ENCODE measurements around the gene CCNK. TPM values are rescaled to one million over a fixed set of nuclear protein-coding genes. Genes with fewer than 3 reads are reported as not detected.

Gene CCNK
- total RNA-seq, 1 experiment from 2014 or later: 19.2 TPM

GRCh38 chr14:99552021-99552553, 70.9 kb downstream of the CCNK start:
- no peak for DNase-seq (ENCODE audit: low read depth)

GRCh38 chr14:99552572-99553216, 71.5 kb downstream of the CCNK start:
- no peak for DNase-seq (ENCODE audit: low read depth)

DNA sequence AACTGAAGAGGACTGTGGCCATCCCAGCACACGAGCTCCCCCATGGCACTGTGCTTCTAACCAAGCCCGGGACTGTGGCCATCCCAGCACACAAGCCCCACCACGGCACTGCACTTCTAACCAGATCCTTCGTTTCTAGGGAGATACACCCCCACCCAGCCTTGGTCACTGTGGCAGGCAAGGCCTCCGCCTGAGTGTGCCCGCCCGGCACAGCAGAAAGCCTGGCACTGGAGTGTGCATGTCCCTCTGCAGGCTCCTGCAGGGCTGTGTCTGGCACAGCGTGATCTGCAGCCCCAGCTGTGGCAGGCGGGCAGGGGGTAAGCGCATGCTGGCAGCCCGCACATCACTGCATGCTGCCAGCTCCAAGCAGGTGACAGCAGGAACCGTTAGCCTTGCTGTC, 73.0 kb downstream of the CCNK start:
- no peak for DNase-seq (ENCODE audit: low read depth)

DNA sequence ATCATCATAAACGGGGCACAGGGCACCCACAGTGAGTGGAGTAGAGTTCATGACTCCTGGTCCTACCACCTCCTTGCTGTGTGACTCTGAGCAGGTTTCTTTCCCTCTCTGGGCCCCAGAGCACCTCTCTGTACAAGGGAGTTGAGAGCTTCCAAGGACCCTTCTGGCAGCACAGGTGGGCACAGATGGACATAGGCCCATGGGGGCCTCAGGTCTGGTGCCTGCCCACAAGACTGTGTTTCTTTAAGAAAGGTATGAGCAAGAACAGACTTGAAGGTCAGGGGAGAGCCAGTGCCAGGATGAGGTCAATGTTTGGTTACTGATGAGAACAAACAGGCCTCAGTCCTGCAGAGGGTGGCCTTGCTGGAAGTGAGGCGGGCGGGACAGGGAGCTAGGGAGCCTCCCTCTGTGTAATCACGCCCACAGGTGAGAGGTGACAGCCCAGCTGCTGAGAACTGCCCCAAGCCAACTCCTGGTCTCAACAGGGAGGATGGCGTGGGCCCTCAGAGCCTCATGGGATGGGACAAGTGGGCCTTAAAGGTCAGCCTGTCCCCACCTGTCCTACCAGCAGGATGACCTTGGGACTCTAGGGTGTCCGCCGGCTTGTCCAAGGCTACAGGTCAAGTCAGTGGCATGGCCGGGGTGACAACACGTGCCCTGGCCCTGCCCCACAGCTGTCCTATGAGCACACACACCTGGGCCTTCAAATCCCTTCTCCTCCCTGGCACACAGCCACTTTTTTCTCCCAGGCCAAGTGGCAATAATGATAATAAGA, 73.7 kb downstream of the CCNK start:
- DNase-seq (ENCODE audit: low read depth): no peak

DNA sequence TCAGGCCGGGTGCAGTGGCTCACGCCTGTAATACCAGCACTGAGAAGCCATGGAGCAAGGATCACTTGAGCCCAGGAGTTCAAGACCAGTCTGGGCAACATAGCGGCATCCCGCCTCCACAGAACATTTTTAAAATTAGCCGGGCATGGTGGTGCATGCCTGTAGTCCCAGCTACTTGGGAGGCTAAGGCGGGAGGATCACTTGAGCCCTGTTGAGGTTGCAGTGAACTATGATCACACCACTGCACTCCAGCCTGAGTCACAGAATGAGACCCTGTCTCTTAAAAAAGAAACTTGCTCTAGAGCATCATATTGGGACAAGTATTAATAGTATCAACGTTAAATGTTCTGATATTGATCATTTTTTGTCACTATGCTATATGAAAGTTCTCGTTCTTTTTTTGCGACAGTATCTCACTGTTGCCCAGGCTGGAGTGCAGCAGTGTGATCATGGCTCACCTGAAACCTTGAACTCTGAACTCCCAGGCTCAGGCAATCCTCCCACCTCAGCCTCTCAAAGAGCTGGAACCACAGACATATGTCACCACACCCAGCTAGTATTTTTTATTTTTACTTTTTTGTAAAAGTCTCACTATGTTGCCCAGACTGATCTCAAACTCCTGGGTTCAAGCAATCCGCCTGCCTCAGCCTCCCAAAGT, 75.1 kb downstream of the CCNK start:
- no peak for DNase-seq (ENCODE audit: low read depth)

DNA sequence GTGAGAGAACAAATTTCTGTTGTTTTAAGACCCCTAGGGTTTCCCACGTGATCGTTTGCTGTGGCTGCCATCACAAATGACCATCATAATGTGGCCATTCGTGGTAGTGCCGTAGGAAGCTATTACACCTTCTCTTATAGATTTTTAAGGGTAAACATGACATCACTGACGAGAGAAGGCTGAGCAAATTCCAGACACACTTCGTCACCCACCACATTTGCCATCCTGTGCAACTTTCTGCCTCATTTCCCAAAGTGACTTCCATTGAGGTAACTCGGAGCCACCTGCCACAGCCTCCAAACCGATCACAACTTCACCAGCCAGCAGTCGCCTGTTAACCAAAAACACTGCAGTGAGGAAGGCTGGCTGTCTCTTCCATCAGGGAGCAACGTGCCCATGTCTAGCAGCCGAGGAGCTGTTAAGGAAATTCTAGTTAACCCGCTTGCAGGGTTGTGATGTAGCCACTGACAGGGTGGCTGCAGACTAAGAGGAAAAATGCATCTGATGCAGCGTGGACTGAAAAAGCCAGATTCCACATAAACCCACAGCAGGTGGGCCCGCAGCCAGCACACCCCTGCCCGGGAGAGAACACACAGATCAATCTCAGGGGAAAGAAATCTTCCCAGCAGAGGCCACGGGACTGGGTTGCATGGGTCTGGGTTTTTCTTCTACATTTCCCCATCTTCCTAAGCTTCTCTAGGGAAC, 78.2 kb downstream of the CCNK start:
- DNase-seq (ENCODE audit: low read depth): peak; percentile 55

DNA sequence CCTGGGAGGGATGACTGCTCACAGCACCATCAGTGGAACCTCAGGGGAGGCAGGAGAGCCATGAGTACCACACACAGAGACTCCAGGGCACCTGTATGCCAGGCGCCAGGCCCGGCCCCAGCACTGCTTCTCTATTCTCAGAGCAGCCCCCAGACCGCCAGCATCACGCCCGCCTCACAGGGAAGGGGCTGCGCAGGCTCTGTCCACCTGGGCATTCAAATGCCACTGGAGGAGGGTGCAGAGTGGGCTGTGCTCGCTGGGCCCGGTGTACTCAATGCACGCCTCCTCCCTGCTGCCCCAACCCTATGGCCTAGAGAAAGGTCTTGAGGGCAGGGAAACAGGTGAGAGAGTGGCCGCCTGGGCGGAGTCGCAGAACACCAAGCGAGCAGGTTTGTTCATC, 79.2 kb downstream of the CCNK start:
- DNase-seq (ENCODE audit: low read depth): no peak

DNA sequence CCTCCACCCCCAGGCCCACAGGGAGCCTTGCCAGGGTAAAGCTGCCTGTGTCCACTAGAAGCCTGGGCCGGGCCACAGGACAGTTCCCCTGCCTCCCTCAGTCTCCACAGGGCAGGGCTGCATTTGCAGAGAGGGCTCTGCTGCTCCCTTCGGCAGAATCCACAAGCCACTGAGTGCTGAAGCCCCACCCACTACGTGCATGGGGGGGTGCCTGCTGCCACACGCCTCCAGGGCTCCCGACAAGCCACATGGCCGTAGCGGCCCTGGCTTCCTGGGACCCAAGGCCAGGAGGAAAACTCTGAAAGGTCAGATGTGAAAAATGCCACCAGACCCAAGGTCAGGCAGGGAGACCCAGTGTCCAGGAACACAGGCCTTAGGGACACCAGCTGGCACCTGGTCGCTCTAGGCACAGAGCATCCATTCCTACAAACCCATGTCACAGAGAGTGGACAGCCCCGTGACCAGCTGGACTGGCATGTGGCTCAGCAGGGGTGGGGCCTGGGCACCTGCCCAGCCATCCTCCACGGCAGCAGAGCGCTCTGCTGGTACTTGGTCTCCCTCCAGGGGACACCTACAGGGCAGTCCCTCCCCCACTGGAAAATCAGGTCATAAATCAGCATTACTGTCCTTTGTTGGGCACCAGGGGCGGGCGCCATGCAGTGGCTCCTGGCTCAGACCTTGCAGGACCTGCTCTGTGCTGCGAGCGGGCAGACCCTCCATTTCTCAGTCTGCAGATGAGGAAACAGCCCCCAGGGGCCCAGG, 79.9 kb downstream of the CCNK start:
- DNase-seq (ENCODE audit: low read depth): no peak

GRCh38 chr14:99561864-99562263, 80.7 kb downstream of the CCNK start:
- DNase-seq (ENCODE audit: low read depth): no peak

Other genes with a start within 250 kb of the CCNK start
- gene BCL11B, start 209.2 kb upstream of the CCNK start, total RNA-seq (2014; rRNA removed; shearing (Covaris generic)): 2.9 and 4.4 TPM in 2 replicates
- gene SETD3, start 550 bp upstream of the CCNK start, total RNA-seq (2014; rRNA removed; shearing (Covaris generic)): 81.8 and 116 TPM in 2 replicates
- gene CCDC85C, start 122.8 kb downstream of the CCNK start, total RNA-seq (2014; rRNA removed; shearing (Covaris generic)): 16.6 and 19.4 TPM in 2 replicates
- 1.2 and 2.5 TPM in 2 replicates for gene HHIPL1, start 163.7 kb downstream of the CCNK start, total RNA-seq (2014; rRNA removed; shearing (Covaris generic))
- gene CYP46A1, start 202.9 kb downstream of the CCNK start, total RNA-seq (2014; rRNA removed; shearing (Covaris generic)): 0.06 and 0.15 TPM in 2 replicates

Data from Daoy (cell line).